ENCODE measurements around the gene EPYC.

Gene EPYC, protein sequence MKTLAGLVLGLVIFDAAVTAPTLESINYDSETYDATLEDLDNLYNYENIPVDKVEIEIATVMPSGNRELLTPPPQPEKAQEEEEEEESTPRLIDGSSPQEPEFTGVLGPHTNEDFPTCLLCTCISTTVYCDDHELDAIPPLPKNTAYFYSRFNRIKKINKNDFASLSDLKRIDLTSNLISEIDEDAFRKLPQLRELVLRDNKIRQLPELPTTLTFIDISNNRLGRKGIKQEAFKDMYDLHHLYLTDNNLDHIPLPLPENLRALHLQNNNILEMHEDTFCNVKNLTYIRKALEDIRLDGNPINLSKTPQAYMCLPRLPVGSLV

DNA sequence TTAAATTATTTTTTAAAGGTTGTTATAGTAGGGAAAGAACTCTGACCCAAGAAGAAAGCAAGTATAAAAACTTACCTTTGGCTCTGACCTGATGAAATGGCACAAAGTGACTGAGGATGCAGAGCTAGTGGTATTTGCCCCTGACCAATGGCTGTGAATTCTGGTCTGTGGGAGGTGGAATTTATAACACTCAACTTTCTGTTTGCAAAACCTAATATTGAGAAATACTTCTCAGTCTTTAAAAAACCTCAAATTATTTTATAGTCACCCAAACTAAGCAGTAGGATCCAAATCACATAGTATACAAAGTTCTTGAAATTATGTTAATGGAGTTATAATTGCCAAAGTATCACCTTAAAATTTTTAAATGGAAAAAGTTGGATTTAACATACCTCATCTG is at the start of gene EPYC:
Gene EPYC, minus strand, starts transcription at position 101 of the 400 bp plus-strand sequence. CDS start 2,407 bp downstream, outside the sequence.
- H3K27ac ChIP-seq (ENCODE audit: low read length): no peak within 1 kb of the TSS
- H3K36me3 ChIP-seq (ENCODE audit: control insufficient read depth, low read depth, low read length): no peaks in the 10 kb centered on the region
- no peaks in the 10 kb centered on the region for H3K27me3 ChIP-seq (ENCODE audit: control insufficient read depth, insufficient read depth, low read length)
- H3K9ac ChIP-seq (ENCODE audit: low read length): no peak within 1 kb of the TSS
- H3K9me3 ChIP-seq (ENCODE audit: control insufficient read depth, low read depth, low read length): no peaks in the 10 kb centered on the region
- H3K4me3 ChIP-seq (ENCODE audit: low read length): no peak within 1 kb of the TSS
- no peaks in the 10 kb centered on the region for H3K4me1 ChIP-seq (ENCODE audit: control insufficient read depth, low read depth, low read length)

DNA sequence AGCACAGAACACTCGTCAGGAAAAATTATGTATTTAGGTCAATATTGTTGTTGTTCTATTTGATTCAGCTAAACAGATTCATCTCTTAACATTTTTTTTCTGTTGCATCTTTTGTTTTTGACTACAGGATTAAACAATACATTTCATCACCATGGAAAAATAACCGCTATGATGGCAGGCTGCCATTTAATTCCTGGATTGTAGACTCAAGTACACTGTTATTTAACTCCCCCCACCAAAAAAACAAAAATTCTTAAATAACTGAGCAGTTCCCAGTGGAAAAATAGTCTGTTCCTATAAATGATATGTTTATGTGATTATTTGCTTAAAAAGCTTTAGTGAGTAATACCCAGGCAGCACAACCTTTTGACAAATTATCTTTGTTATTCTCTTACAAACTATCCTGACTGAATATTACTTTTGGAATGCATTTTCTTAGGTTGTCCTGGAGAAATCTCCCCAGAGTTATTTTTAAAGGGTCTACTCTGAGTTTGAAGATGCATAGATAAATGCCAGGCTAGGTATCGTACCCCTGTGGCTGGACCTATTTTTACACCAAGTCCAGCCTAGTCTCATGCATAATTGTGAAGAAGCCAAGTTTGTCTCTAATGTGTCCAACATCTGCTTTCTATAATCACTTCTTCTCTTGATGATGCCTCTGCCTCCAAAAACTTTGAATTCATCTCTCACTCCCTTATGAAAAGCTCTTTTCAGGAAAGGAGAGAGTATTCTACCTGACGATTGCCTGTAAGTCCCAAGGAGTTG is 49.4 kb upstream of the EPYC start:
- Histone ChIP-seq H3K4me3 (ENCODE audit: low read length) (no peak overlapping the region), H3K9ac (ENCODE audit: low read length) (no peak overlapping the region), H3K36me3 (ENCODE audit: control insufficient read depth, low read depth, low read length) (no peaks in the 10 kb centered on the region), H3K4me1 (ENCODE audit: control insufficient read depth, low read depth, low read length) (no peaks in the 10 kb centered on the region), H3K27me3 (ENCODE audit: control insufficient read depth, insufficient read depth, low read length) (no peaks in the 10 kb centered on the region), H3K27ac (ENCODE audit: low read length) (no peak overlapping the region), H3K9me3 (ENCODE audit: control insufficient read depth, low read depth, low read length) (no peaks in the 10 kb centered on the region)

DNA sequence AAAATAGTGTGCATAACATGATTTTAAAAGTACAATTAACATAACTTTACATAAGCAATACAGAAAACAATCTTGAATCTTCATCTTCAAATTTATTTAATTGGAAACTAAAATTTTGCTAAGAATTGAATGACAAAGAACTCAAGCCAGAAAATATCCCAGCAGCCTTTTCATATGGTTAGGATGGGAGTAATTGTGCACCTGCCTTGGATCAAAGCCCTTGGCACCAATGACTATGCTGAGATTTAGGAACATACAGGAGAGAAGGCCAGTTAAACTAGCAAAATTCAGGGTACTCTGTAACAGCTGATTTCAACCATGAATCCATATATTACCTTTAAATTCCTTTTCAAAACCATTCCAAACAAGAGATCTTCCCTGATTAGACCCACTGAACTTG is 47.3 kb upstream of the EPYC start:
- no peaks in the 10 kb centered on the region for H3K4me1 ChIP-seq (ENCODE audit: control insufficient read depth, low read depth, low read length)
- H3K27me3 ChIP-seq (ENCODE audit: control insufficient read depth, insufficient read depth, low read length): no peaks in the 10 kb centered on the region
- no peak overlapping the region for H3K9ac ChIP-seq (ENCODE audit: low read length)
- H3K4me3 ChIP-seq (ENCODE audit: low read length): no peak overlapping the region
- H3K9me3 ChIP-seq (ENCODE audit: control insufficient read depth, low read depth, low read length): no peaks in the 10 kb centered on the region
- H3K36me3 ChIP-seq (ENCODE audit: control insufficient read depth, low read depth, low read length): no peaks in the 10 kb centered on the region
- no peak overlapping the region for H3K27ac ChIP-seq (ENCODE audit: low read length)

DNA sequence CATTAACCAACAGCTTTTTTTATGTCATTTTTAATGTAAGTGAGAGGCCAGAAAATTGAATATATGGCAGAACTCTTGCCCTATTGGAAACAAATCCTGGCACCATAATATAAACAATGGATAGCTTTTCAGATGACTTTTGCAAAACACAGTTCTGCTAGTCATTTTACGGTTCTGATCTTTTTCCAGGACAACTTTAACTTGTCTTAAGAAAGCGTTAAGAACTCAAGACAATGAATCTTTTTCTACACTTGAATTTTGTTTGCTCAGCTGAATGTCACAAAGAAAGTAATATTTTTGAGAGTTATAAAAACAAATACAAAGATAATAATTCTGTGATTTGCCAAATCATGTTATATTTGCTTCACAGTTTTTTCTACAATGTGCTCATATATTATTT is 39.8 kb upstream of the EPYC start:
- H3K27ac ChIP-seq (ENCODE audit: low read length): no peak overlapping the region
- H3K36me3 ChIP-seq (ENCODE audit: control insufficient read depth, low read depth, low read length): no peaks in the 10 kb centered on the region

DNA sequence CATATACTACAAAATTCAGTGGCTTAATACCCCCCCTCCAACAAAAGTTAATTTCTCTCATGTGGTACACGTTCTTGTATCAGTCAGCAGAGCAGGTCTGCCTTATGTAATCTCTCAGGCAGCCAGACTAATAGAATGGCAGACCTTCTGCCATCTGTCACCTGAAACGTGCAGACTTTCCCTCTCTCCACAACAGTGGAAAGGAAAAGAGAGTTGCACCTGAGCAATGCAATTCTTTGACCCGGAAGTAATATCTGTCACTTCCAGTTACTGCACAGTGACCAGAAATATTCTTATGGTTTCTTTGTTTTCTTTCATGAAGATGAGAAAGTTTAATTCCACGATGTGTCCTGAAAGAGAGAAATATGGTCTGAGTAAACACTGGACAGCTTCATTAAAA is 38.6 kb upstream of the EPYC start:
- H3K9me3 ChIP-seq (ENCODE audit: control insufficient read depth, low read depth, low read length): no peaks in the 10 kb centered on the region
- H3K9ac ChIP-seq (ENCODE audit: low read length): no peak overlapping the region
- no peak overlapping the region for H3K4me3 ChIP-seq (ENCODE audit: low read length)
- H3K27me3 ChIP-seq (ENCODE audit: control insufficient read depth, insufficient read depth, low read length): no peaks in the 10 kb centered on the region
- H3K27ac ChIP-seq (ENCODE audit: low read length): no peak overlapping the region
- H3K36me3 ChIP-seq (ENCODE audit: control insufficient read depth, low read depth, low read length): no peaks in the 10 kb centered on the region
- H3K4me1 ChIP-seq (ENCODE audit: control insufficient read depth, low read depth, low read length): no peaks in the 10 kb centered on the region

More for the DNA sequence above, 39.8 kb upstream of the EPYC start:
- no peak overlapping the region for H3K9ac ChIP-seq (ENCODE audit: low read length)
- no peaks in the 10 kb centered on the region for H3K9me3 ChIP-seq (ENCODE audit: control insufficient read depth, low read depth, low read length)
- no peak overlapping the region for H3K4me3 ChIP-seq (ENCODE audit: low read length)
- H3K4me1 ChIP-seq (ENCODE audit: control insufficient read depth, low read depth, low read length): no peaks in the 10 kb centered on the region
- H3K27me3 ChIP-seq (ENCODE audit: control insufficient read depth, insufficient read depth, low read length): no peaks in the 10 kb centered on the region

DNA sequence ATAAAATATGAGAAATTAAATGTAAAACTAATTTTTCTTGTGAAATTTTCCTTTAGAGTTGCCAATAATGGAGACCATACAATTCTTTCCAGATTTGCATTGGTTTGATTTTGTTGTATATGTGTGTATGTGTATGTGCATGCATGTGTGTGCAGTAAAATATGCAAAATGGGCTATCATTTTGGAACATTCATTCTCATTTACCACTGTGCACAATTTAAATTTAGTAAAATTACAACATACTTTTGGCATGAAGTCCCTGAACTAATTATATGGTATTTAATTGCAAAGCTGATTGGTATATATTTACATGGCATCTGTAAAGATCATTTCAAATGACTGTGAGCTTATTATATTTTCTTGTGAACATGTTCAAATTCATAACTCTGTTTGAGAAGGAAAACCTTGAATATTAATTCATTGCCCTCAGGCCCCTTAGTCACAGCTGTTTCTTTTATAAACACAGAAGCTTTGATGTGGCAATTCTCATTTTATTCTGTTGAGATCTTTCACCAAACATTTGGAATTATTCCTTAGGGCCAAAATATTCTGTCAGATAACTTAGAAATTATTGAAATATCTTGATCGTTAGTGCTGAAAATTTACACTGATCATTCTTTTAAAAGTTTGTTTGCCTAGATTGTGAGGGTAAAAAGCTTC is 35.5 kb upstream of the EPYC start:
- H3K4me1 ChIP-seq (ENCODE audit: control insufficient read depth, low read depth, low read length): no peaks in the 10 kb centered on the region
- no peaks in the 10 kb centered on the region for H3K9me3 ChIP-seq (ENCODE audit: control insufficient read depth, low read depth, low read length)
- H3K9ac ChIP-seq (ENCODE audit: low read length): no peak overlapping the region
- H3K36me3 ChIP-seq (ENCODE audit: control insufficient read depth, low read depth, low read length): no peaks in the 10 kb centered on the region
- no peaks in the 10 kb centered on the region for H3K27me3 ChIP-seq (ENCODE audit: control insufficient read depth, insufficient read depth, low read length)
- no peak overlapping the region for H3K4me3 ChIP-seq (ENCODE audit: low read length)
- H3K27ac ChIP-seq (ENCODE audit: low read length): no peak overlapping the region

DNA sequence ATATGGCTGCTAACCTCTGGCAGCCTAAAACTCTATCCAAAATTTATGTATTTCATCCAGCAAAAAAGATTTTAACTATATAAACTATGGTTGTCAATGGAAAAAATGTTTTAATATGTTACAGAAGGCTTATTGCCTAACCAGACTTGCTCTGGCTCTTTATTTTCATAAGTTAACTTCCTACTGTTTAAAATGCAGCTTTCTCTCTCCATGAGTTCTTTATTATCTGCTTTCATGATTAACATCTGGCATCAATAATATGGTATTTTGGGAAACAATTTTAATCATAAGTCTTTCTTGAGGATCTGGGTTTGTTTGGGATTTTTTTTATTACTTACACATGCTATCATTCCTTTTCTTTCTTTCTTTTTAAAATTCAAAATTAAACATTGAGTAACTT is 32.5 kb upstream of the EPYC start:
- Histone ChIP-seq H3K9ac (ENCODE audit: low read length) (no peak overlapping the region), H3K4me3 (ENCODE audit: low read length) (no peak overlapping the region), H3K4me1 (ENCODE audit: control insufficient read depth, low read depth, low read length) (no peaks in the 10 kb centered on the region), H3K27me3 (ENCODE audit: control insufficient read depth, insufficient read depth, low read length) (no peaks in the 10 kb centered on the region), H3K36me3 (ENCODE audit: control insufficient read depth, low read depth, low read length) (no peaks in the 10 kb centered on the region), H3K9me3 (ENCODE audit: control insufficient read depth, low read depth, low read length) (no peaks in the 10 kb centered on the region), H3K27ac (ENCODE audit: low read length) (no peak overlapping the region)

DNA sequence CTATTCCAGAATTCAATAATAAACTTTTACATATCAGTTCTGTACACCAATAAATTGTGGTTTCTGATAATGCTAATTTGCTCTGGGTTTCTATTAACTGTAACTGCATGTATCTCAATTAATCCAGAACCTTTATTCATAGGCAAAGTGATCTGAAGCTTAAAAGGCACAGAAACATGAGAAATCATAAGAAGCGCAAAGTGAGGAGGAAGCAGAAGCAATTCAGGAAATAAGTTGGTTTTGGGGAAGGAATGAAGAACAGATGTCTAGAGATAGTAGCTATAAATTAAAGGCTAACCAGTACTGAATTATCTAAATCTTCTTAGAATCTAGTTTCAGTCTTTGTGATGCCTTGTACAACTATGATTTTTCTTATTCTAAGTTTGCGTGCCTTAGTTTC is 28.5 kb upstream of the EPYC start:
- H3K4me3 ChIP-seq (ENCODE audit: low read length): no peak overlapping the region
- no peaks in the 10 kb centered on the region for H3K27me3 ChIP-seq (ENCODE audit: control insufficient read depth, insufficient read depth, low read length)
- H3K27ac ChIP-seq (ENCODE audit: low read length): no peak overlapping the region
- no peak overlapping the region for H3K9ac ChIP-seq (ENCODE audit: low read length)
- no peaks in the 10 kb centered on the region for H3K9me3 ChIP-seq (ENCODE audit: control insufficient read depth, low read depth, low read length)
- H3K4me1 ChIP-seq (ENCODE audit: control insufficient read depth, low read depth, low read length): no peaks in the 10 kb centered on the region
- H3K36me3 ChIP-seq (ENCODE audit: control insufficient read depth, low read depth, low read length): no peaks in the 10 kb centered on the region

DNA sequence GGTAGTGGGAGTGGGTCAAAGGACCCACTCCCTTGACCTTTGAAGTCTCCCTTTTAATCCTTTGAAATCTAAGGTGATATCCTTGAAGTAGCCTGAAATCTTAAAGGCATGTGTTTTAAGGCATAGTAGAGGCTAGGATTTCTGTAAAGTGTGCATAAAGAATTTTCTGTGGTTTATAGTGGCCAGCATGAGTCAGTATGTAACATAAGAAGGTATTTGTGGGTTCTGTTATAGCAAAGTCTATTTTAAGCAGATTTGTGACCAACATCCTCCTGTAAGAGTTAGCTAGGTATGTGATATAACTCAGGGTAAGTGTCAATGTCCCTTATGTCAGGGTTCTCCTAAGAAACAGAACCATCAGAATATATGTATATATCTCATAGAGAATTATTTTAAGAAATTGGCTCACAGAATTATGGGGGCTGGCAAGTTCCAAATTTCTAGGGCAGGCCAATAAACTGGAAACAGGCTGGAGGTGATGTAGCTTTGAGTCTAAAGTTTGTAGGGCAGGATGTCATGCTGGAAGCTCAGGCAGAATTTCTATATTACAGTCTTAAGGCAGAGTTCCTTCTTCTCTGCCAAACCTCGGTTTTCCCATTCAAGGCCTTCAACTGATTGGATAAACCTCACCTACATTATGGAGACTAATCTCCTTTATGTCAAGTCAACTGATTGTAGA is 18.7 kb upstream of the EPYC start:
- Histone ChIP-seq H3K36me3 (ENCODE audit: control insufficient read depth, low read depth, low read length) (no peaks in the 10 kb centered on the region), H3K4me3 (ENCODE audit: low read length) (no peak overlapping the region), H3K27ac (ENCODE audit: low read length) (no peak overlapping the region), H3K4me1 (ENCODE audit: control insufficient read depth, low read depth, low read length) (no peaks in the 10 kb centered on the region), H3K9ac (ENCODE audit: low read length) (no peak overlapping the region), H3K9me3 (ENCODE audit: control insufficient read depth, low read depth, low read length) (no peaks in the 10 kb centered on the region), H3K27me3 (ENCODE audit: control insufficient read depth, insufficient read depth, low read length) (no peaks in the 10 kb centered on the region)

DNA sequence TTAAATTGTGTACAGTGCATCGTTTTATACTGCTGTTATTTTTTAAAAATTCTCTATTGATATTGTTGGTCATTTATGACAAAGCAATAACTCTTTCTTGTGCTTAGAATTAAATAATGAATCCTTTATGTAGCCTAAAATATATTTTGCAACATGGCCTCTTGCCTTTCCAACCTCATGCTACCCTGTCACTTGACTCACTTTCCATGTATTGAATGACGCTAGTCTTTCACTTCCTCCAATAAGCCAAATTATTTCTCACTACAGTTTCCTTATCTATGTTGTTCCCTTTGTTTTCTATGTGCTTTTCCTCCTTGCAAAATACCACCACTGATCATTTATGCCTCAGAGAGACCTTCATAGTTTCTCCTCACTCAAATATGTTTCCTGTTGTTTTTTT is 16.3 kb upstream of the EPYC start:
- H3K27me3 ChIP-seq (ENCODE audit: control insufficient read depth, insufficient read depth, low read length): no peaks in the 10 kb centered on the region
- H3K9ac ChIP-seq (ENCODE audit: low read length): no peak overlapping the region
- no peak overlapping the region for H3K27ac ChIP-seq (ENCODE audit: low read length)
- H3K9me3 ChIP-seq (ENCODE audit: control insufficient read depth, low read depth, low read length): no peaks in the 10 kb centered on the region
- no peaks in the 10 kb centered on the region for H3K4me1 ChIP-seq (ENCODE audit: control insufficient read depth, low read depth, low read length)
- H3K4me3 ChIP-seq (ENCODE audit: low read length): no peak overlapping the region
- no peaks in the 10 kb centered on the region for H3K36me3 ChIP-seq (ENCODE audit: control insufficient read depth, low read depth, low read length)

DNA sequence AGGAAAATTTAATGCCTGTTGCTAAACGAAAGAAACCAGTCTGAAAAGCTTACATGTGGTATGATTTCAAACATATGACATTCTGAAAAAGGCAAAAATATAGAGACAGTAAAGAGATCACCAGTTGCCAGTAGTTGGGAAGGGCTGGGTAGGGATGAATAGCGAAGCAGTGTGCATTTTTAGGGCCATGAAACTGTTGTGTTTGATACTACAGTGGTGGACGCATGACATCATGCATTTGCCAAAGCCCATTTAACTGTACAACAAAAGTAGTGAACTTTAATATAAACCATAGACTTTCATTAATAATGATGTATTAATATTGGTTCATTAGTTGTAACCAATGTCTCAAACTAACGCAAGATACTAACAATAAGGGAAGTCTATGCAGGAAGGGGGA is 14.7 kb upstream of the EPYC start:
- no peak overlapping the region for H3K27ac ChIP-seq (ENCODE audit: low read length)
- H3K27me3 ChIP-seq (ENCODE audit: control insufficient read depth, insufficient read depth, low read length): no peaks in the 10 kb centered on the region

More for the DNA sequence above, 14.7 kb upstream of the EPYC start:
- Histone ChIP-seq H3K9me3 (ENCODE audit: control insufficient read depth, low read depth, low read length) (no peaks in the 10 kb centered on the region), H3K4me3 (ENCODE audit: low read length) (no peak overlapping the region), H3K9ac (ENCODE audit: low read length) (no peak overlapping the region), H3K36me3 (ENCODE audit: control insufficient read depth, low read depth, low read length) (no peaks in the 10 kb centered on the region), H3K4me1 (ENCODE audit: control insufficient read depth, low read depth, low read length) (no peaks in the 10 kb centered on the region)

Data from iPS-18a (cell line).